ENCODE data around the gene CYLD. TPM values are rescaled to one million over a fixed set of nuclear protein-coding genes. Genes with fewer than 3 reads are reported as not detected.

CYLD gene
- total RNA-seq, 1 donor from 2014 or later: 27.8 TPM

GRCh38 chr16:50744881-50745280 is 3.0 kb downstream of the CYLD start:
- H3K36me3 Mint-ChIP-seq (ENCODE audit: unreplicated experiment): peaks cover 15% of the 10 kb centered on the region
- H3K4me3 Mint-ChIP-seq (ENCODE audit: unreplicated experiment): no peak overlapping the region
- peak overlapping the region; percentile 28 for H3K27ac Mint-ChIP-seq (ENCODE audit: unreplicated experiment)
- H3K9me3 Mint-ChIP-seq (ENCODE audit: unreplicated experiment): no peaks in the 10 kb centered on the region
- peaks cover 22% of the 10 kb centered on the region for H3K4me1 Mint-ChIP-seq (ENCODE audit: unreplicated experiment)
- no peaks in the 10 kb centered on the region for H3K27me3 Mint-ChIP-seq (ENCODE audit: unreplicated experiment)
- TF ChIP-seq CTCF (IDR thresholded peaks at IDR 0.05): no peak
- DNase-seq (ENCODE audit: extremely low spot score, unreplicated experiment): no peak

- no peaks in the 10 kb centered on the region for H3K9me3 Mint-ChIP-seq (ENCODE audit: unreplicated experiment)
- no peak for TF ChIP-seq CTCF (IDR thresholded peaks at IDR 0.05)
- peaks cover 17% of the 10 kb centered on the region for H3K36me3 Mint-ChIP-seq (ENCODE audit: unreplicated experiment)
- H3K27ac Mint-ChIP-seq (ENCODE audit: unreplicated experiment): no peak overlapping the region
- no peaks in the 10 kb centered on the region for H3K27me3 Mint-ChIP-seq (ENCODE audit: unreplicated experiment)
- H3K4me1 Mint-ChIP-seq (ENCODE audit: unreplicated experiment): peaks cover 19% of the 10 kb centered on the region
- H3K4me3 Mint-ChIP-seq (ENCODE audit: unreplicated experiment): no peak overlapping the region
- DNase-seq (ENCODE audit: extremely low spot score, unreplicated experiment): no peak
Observed at GRCh38 chr16:50745940-50746339, 4.1 kb downstream of the CYLD start.

GRCh38 chr16:50747207-50747956 is 5.5 kb downstream of the CYLD start:
- H3K27me3 Mint-ChIP-seq (ENCODE audit: unreplicated experiment): no peaks in the 10 kb centered on the region
- H3K4me3 Mint-ChIP-seq (ENCODE audit: unreplicated experiment): no peak overlapping the region
- H3K4me1 Mint-ChIP-seq (ENCODE audit: unreplicated experiment): peaks cover 13% of the 10 kb centered on the region
- H3K9me3 Mint-ChIP-seq (ENCODE audit: unreplicated experiment): no peaks in the 10 kb centered on the region
- no peak for DNase-seq (ENCODE audit: extremely low spot score, unreplicated experiment)
- peak; percentile 37 for TF ChIP-seq CTCF (IDR thresholded peaks at IDR 0.05)
- no peak overlapping the region for H3K27ac Mint-ChIP-seq (ENCODE audit: unreplicated experiment)
- peaks cover 20% of the 10 kb centered on the region for H3K36me3 Mint-ChIP-seq (ENCODE audit: unreplicated experiment)

GRCh38 chr16:50751528-50751927 is 9.6 kb downstream of the CYLD start:
- no peaks in the 10 kb centered on the region for H3K9me3 Mint-ChIP-seq (ENCODE audit: unreplicated experiment)
- no peaks in the 10 kb centered on the region for H3K27me3 Mint-ChIP-seq (ENCODE audit: unreplicated experiment)
- peaks cover 27% of the 10 kb centered on the region for H3K36me3 Mint-ChIP-seq (ENCODE audit: unreplicated experiment)
- no peak for DNase-seq (ENCODE audit: extremely low spot score, unreplicated experiment)
- no peak overlapping the region for H3K27ac Mint-ChIP-seq (ENCODE audit: unreplicated experiment)
- H3K4me1 Mint-ChIP-seq (ENCODE audit: unreplicated experiment): peaks cover 2% of the 10 kb centered on the region
- no peak for TF ChIP-seq CTCF (IDR thresholded peaks at IDR 0.05)
- no peak overlapping the region for H3K4me3 Mint-ChIP-seq (ENCODE audit: unreplicated experiment)

GRCh38 chr16:50752471-50753235 is 10.8 kb downstream of the CYLD start:
- Mint-ChIP-seq H3K4me1 (ENCODE audit: unreplicated experiment) (no peaks in the 10 kb centered on the region), H3K27me3 (ENCODE audit: unreplicated experiment) (no peaks in the 10 kb centered on the region), H3K27ac (ENCODE audit: unreplicated experiment) (no peak overlapping the region), H3K36me3 (ENCODE audit: unreplicated experiment) (peaks cover 24% of the 10 kb centered on the region), H3K9me3 (ENCODE audit: unreplicated experiment) (no peaks in the 10 kb centered on the region), H3K4me3 (ENCODE audit: unreplicated experiment) (no peak overlapping the region)
- TF ChIP-seq CTCF (IDR thresholded peaks at IDR 0.05): no peak
- DNase-seq (ENCODE audit: extremely low spot score, unreplicated experiment): no peak

Data from osteocyte (in vitro differentiated cells).